HS-5 (cell line): ENCODE measurements around the gene NBEA.

ENCODE experiments used
- DNase-seq: peaks from one replicate; pipeline ENCODE4 v3.0.0-alpha.2; 2012; ENCODE audit warnings: low read depth

The NBEA gene

GRCh38 chr13:35279500-35279899 is 337.4 kb downstream of the NBEA start:
- no peak for DNase-seq

DNA sequence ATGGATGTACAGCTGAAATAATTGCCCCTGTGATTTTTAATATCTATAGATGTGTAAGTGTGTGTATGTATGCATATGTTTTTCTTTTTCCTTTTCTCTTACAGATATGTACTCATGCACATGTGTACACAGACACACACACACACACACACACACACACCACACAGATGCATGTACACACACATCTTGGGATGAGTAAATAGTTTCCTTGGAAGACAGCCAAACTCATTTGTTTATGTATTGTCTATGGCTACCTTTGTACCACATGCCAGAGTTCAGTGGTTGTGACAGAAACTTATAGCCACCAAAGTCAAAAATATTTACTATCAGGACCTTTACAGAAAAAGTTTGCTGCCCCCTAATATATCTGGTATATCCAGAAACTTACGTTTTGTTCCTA is 341.8 kb downstream of the NBEA start:
- DNase-seq: no peak

DNA sequence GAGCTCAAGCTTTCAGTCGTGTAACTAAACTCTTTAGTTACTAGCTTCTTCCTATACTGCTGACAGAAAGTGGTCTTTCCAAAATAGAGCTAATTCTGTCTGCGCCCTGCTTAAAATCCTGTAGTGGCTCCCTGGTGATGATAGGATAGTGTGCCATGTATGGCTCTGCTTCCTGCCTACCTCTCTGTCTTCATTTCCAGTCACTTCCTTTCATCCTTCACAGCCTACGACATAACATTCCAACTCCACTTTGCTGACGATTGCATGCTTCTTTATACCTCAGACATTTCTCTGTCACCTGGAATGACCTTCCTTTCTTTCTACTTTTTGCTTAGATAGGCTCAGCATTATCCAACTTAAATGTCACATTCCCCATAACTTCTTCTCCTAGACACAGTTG is 343.6 kb downstream of the NBEA start:
- DNase-seq: no peak

DNA sequence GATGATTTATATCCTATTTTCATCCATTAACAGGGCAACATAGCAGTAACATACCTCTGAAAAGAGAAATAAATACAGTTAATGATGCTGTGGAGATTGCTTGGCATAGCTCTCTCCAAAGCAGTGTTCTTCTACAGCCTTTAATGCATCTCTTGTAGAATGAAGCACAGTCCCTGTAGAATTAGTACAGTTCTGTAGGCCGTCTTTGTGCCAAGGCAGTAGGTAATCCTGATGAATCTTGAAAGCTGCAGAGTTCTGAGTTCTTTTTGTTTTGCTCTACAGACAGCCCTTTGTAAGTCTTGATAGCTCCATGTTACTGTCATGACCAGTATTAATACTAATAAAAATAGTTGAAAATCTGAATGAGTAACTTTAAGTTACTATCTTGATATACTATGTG is 350.3 kb downstream of the NBEA start:
- no peak for DNase-seq

- no peak for DNase-seq
Observed at GRCh38 chr13:35293579-35294226, 351.6 kb downstream of the NBEA start.

- no peak for DNase-seq
Observed at GRCh38 chr13:35309706-35310105, 367.6 kb downstream of the NBEA start.

DNA sequence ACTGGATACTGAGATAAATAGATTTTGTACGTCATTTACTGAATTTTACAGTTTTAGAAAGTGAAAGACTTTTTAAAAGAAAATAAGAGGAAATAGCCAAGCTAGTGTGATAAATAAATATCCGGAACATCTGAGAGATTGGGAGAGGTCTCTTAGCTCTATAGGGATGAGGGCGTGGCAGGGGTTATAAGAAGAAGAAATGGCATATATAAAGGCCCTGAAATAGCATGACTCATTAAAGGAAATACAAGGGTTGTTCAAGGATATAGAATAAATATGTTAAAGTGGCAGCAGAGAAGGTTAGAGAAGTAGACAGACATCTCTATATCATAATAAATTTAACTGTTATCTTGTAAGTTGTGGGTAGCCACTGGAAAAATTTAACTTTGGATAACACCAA is 390.1 kb downstream of the NBEA start:
- no peak for DNase-seq

- no peak for DNase-seq
Observed at GRCh38 chr13:35333157-35333556, 391.1 kb downstream of the NBEA start.

DNA sequence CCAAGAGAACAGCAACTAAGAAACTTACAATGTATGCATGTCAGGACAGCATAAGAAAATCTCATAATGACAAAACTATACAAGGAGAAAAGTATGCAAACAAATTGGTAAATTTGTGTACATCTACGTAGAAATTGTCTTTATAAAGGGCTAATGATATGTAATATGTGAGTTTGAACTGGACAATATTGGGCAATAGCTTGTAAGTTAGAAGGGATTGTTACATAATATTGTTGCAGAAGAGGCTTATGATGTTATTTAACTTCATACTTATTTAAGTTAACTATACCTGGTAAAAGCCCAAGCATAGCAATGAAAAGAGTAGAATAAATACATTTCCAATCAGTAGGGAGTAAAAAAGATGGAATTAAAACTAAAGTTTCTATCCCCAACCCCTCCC is 400.4 kb downstream of the NBEA start:
- DNase-seq: no peak

- no peak for DNase-seq
Observed at GRCh38 chr13:35343417-35343816, 401.3 kb downstream of the NBEA start.

DNA sequence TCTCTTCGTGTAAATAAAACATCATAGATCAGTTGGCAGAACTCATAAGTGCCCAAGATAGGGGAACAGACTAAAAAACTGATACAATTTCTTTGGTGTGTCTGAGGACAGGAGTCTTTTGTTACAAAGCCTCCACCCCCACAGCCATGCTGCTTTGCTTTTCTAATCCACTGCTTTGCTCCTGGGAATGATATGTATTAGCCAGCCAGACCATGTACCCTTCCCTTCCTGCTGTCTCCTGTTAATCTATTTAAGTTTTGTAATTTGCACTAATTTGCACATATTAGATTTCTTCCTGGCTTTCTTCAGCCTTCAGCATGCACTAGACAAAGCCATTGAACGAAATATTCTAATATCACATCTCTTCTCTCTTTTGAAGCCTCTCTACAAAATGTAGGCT is 403.9 kb downstream of the NBEA start:
- DNase-seq: no peak

DNA sequence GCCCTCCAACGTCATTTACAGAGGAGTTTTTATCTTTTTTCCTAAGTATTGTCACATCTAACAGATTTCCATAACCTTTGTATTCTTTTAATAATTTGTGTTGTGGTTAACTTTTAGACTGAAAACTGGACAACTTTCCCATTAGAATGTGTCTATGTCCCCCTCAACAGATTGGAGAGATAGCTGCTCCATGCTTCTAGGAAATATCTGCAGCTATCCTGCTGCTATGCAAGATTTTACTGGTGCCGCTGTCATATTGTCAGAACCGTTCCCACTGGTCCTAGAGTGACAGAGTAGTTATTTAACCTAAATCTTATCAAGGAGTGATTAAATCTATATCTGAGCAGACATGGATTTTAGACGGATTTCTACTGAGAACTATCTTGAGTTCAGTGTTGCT is 404.4 kb downstream of the NBEA start:
- no peak for DNase-seq

DNA sequence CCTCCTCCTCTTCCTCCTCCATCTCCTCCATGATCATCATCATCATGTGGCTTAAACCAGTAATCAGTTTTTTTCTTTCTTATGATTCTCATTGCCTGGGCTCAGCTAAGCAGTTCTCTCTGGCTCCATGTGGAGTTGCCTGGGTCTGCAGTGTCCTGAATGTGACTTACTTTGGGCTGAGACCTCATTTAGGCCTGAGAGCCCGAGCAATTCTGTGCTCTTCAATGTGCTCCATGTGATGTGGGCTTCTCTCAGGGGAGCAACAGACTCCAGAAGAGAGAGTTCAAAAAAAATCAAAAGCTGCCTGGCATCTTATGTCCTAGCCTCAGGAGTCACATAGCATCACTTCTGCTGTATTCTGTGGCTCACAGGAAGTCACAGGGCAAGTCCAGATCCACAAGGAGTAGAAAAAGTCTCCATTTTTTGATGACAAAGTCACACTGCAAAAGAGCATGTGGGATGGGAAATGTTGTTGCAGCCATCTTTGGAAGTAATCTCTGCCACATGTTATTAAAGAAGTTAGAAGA is 405.7 kb downstream of the NBEA start:
- no peak for DNase-seq

DNA sequence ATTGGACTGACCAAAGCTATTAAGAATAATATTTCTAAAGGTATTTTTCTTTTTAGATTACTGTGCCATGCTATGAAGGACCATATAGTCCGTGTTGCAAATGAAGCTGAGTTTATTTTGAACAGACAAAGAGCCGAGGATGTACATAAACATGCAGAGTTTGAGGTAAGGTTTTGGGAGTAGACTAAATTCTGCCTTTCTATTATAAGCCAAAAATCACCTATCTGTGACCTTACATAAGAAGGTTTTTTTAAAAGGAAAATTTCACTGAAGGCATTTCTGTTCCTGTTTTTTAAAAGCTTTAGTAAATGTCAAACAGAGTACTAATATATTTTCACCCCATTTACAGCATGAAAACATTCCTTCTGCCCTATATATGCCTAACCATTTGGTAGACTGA is 407.0 kb downstream of the NBEA start:
- DNase-seq: no peak

DNA sequence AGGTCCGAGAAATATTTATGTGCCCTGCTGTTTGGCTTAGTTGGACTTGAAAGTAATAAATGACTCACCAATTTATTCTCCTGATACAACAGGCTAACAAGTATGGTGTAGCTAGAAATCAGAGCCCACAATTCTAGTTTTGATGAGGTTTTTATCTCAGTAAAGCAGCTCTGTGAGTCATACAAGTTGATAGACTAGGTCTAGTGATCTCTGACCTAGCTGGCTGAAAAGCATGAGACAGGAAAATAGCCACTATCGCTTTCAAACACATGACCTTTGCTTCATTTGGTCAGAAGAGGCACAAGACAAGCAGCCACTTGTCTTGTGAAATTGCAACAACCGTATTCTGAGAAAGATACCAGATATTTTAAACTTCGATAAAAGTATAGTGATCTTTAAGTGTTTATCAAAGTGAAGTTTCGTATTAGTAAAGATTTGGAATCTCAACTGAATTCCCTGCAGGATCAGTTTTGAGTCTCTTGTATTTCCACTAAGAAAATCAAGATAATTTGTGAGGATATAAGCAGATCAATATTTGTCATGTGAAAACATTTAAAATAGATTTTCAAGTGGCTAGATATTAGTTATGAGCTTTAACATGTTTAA is 407.7 kb downstream of the NBEA start:
- DNase-seq: peak; percentile 1

- DNase-seq: no peak
Observed at GRCh38 chr13:35354285-35354684, 412.2 kb downstream of the NBEA start.

GRCh38 chr13:35354882-35355281 is 412.8 kb downstream of the NBEA start:
- DNase-seq: no peak

DNA sequence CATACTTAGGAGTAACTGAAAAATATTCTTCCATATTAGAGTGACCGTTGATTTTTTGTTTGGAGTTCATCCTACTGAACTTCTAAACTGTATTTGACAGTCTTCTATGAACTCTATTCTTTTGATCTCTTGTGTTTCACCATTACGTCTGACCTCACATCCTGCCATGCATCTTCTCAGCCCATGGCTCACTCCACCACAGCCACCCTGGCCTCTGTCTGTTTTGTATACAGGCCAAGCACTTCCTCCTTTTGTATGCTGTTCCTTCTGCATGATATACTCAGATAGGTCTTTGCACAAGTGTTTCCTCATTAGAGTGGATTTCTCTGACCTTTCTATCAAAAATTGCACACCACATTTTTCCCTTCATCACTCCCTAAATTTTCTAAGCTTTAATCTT is 414.5 kb downstream of the NBEA start:
- DNase-seq: no peak

- DNase-seq: no peak
Observed at GRCh38 chr13:35365883-35366282, 423.8 kb downstream of the NBEA start.

- DNase-seq: no peak
Observed at GRCh38 chr13:35367586-35367985, 425.5 kb downstream of the NBEA start.

GRCh38 chr13:35378939-35379338 is 436.9 kb downstream of the NBEA start:
- no peak for DNase-seq

DNA sequence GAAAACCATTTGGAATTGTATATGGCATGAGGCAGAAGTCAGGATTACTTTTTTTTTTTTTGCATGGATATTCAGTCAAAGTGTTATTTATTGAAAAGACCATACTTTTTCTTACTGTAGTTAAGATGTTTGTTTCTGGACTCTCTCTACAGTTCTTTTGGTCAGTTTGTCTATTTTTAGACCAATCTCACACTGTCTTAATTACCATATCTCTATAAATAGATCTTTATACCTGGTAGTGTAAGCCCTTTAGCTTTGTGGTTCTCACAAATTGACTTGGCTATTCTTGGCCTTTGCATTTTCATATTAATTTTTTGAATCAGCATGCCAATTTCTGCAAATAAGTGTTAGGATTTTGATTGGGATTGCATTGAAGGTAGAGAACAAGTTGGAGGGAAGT is 437.6 kb downstream of the NBEA start:
- no peak for DNase-seq

DNA sequence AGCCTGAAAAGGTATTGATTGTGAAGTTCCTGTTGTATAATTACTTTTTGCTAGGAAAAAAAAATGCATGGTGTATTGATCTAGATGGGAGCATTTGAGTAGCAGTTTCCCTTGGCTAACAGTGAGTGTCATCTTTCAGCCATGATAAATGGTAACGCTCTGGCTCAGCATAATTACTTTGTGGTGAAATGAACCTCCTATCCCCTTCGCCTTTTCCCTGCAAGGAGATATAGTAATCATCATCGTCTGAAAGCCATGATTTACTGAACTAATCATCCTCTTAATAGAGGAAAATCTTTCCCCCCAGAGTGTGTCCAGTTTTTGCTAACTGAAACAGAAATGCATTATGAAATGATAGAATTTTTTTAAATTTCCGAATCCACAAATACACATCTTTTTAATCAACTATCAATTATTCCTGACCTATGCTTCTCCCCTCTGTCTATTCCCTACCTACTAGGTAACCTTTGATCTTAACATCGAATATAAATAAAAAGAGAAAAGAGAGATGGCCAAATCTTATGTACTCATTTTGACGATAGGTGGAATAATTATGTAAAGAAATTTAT is 445.7 kb downstream of the NBEA start:
- no peak for DNase-seq
